Measurements from ENCODE around the gene KNDC1. TPM values are rescaled to one million over a fixed set of nuclear protein-coding genes. Genes with fewer than 3 reads are reported as not detected.

The KNDC1 gene
- total and polyA plus RNA-seq, 2 donors (not counting 3 experiments of a cell fraction or from before 2014, with no cell fraction given) = not detected

DNA sequence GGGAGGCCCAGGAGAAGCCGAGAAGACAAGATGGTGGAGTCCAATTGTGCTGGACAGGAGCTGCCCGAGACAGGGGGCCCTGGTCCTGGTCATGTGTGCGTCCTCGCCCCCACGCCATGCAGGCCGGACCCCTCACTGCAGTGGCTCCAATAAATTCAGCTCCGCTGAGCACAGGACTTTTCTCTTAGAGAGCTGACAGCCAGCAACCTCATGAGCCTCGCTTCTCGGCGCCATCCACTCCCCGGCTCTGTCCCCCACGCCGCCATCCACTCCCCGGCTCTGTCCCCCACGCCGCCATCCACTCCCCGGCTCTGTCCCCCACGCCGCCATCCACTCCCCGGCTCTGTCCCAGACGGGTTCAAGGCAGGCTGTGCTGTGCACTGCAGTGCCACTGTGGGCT is 67.2 kb downstream of the KNDC1 start:
- H3K27ac ChIP-seq (ENCODE audit: insufficient read depth, low read depth, low read length) = no peak overlapping the region
- BruUV-seq (replicated peaks) = no TSS peak
- intact Hi-C loops (cut with micrococcal nuclease) (no loop called here), dilution Hi-C loops (cut with MboI; ENCODE audit: extremely low pct_ligation_motif_present, low sequenced_read_pairs) (no loop called here)
- ChIA-PET POLR2A (no interaction called here), CTCF (interaction anchor here (1.1 kb wide), 1 partner anchor 30 kb away, joined by 4 read pairs; no protein-coding TSS in a partner anchor)
- no peaks in the 10 kb centered on the region for H3K4me1 ChIP-seq (ENCODE audit: control insufficient read depth, extremely low read depth, insufficient read depth, low read length)
- H2AFZ ChIP-seq (ENCODE audit: low read depth, low read length) = no peak overlapping the region
- TF ChIP-seq MYC (IDR thresholded peaks at IDR 0.05; ENCODE audit: low read depth, low read length) (no peak), FOS (IDR thresholded peaks at IDR 0.05; ENCODE audit: borderline replicate concordance, insufficient read depth, low read length) (no peak), GATA2 (IDR thresholded peaks at IDR 0.05; ENCODE audit: insufficient read depth, insufficient read length, low read depth, low read length) (no peak), JUN (IDR thresholded peaks at IDR 0.05; ENCODE audit: borderline replicate concordance, insufficient read depth, insufficient read length, low read depth) (no peak), POLR2AphosphoS5 (IDR thresholded peaks at IDR 0.05; ENCODE audit: insufficient read depth, low read depth, low read length) (no peak), POLR2A (IDR thresholded peaks at IDR 0.05; ENCODE audit: low read depth, low read length) (no peak), EZH2 (IDR thresholded peaks at IDR 0.05; ENCODE audit: borderline replicate concordance, low read depth, low read length, severe bottlenecking) (no peak)
- TF ChIP-seq, protein P1, sequence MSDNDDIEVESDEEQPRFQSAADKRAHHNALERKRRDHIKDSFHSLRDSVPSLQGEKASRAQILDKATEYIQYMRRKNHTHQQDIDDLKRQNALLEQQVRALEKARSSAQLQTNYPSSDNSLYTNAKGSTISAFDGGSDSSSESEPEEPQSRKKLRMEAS (IDR thresholded peaks at IDR 0.05; ENCODE audit: insufficient read depth, insufficient read length) = no peak
- TF ChIP-seq, protein P2, sequence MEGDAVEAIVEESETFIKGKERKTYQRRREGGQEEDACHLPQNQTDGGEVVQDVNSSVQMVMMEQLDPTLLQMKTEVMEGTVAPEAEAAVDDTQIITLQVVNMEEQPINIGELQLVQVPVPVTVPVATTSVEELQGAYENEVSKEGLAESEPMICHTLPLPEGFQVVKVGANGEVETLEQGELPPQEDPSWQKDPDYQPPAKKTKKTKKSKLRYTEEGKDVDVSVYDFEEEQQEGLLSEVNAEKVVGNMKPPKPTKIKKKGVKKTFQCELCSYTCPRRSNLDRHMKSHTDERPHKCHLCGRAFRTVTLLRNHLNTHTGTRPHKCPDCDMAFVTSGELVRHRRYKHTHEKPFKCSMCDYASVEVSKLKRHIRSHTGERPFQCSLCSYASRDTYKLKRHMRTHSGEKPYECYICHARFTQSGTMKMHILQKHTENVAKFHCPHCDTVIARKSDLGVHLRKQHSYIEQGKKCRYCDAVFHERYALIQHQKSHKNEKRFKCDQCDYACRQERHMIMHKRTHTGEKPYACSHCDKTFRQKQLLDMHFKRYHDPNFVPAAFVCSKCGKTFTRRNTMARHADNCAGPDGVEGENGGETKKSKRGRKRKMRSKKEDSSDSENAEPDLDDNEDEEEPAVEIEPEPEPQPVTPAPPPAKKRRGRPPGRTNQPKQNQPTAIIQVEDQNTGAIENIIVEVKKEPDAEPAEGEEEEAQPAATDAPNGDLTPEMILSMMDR (IDR thresholded peaks at IDR 0.05; ENCODE audit: extremely low read depth in 1 of 2, insufficient read depth in 1 of 2, low read depth in 1 of 2, low read length in 2 of 2) = no peak
- H3K9me3 ChIP-seq (replicated peaks; ENCODE audit: control insufficient read depth, insufficient read depth, low read length) = no peaks in the 10 kb centered on the region
- no peak for FAIRE-seq
- H4K20me1 ChIP-seq (replicated peaks; ENCODE audit: control insufficient read depth, extremely low read depth, insufficient read depth, low read length) = no peaks in the 10 kb centered on the region
- no peaks in the 10 kb centered on the region for H3K79me2 ChIP-seq (ENCODE audit: control insufficient read depth, insufficient read depth, low read length)
- H3K9ac ChIP-seq (replicated peaks; ENCODE audit: extremely low read depth, insufficient read depth, low read length) = no peak overlapping the region
- H3K9me1 ChIP-seq (replicated peaks; ENCODE audit: control insufficient read depth, extremely low read depth, insufficient read depth, low read length) = no peaks in the 10 kb centered on the region
- peaks cover 19 to 27% of the 10 kb centered on the region in 2 experiments for H3K27me3 ChIP-seq (ENCODE audit: control insufficient read depth in 2 of 2, insufficient read depth in 2 of 2, low read length in 2 of 2)
- no peak overlapping the region for H3K4me2 ChIP-seq (ENCODE audit: insufficient read depth, low read length)
- H3K4me3 ChIP-seq (replicated peaks in 1 of 3; ENCODE audit: insufficient read depth in 1 of 3, low read depth in 1 of 3, low read length in 3 of 3) = no peak overlapping the region
- DNase-seq (ENCODE audit: low read depth, low spot score) = no peak
- H3K36me3 ChIP-seq (ENCODE audit: control insufficient read depth in 2 of 2, extremely low read depth in 1 of 2, insufficient read depth in 2 of 2, low read length in 2 of 2) = no peaks in the 10 kb centered on the region
